HUDEP-2 (cell line): ENCODE data around the gene HNRNPUL2.
"Not testable (repeated sequence)": the region's sequence is repeated elsewhere in the genome, so short reads cannot be mapped to it uniquely, and the experiment has no call there.

Experiments used
- DNase-seq, 76 experiments: peaks; one replicate each; lab custom pipeline; 2025; ENCODE audit not compliant: unreplicated experiment in 76 of 76; lab: John Stamatoyannopoulos, UW

The HNRNPUL2 gene

GRCh38 chr11:62705880-62706849, 21.1 kb downstream of the HNRNPUL2 start:
- peak in 75 of 76 experiments; percentile 35 to 95 (median 88) for DNase-seq

GRCh38 chr11:62705413-62705812, 21.8 kb downstream of the HNRNPUL2 start:
- DNase-seq = peak in 11 of 76 experiments; percentile 8 to 57 (median 27)

DNA sequence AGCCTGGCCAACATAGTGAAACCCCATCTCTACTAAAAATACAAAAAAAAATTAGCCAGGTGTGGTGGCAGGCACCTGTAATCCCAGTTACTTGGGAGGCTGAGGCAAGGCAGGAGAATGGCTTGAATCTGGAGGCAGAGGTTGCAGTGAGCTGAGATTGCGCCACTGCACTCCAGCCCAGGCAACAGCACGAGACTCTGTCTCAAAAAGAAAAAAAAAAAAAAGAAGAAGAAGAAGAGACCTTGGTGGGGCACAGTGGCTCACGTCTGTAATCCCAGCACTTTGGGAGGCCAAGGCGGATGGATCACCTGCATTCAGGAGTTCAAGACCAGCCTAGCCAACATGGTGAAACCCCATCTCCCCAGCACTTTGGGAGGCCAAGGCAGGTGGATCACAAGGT, 23.3 kb downstream of the HNRNPUL2 start:
- DNase-seq = not testable (repeated sequence)

DNA sequence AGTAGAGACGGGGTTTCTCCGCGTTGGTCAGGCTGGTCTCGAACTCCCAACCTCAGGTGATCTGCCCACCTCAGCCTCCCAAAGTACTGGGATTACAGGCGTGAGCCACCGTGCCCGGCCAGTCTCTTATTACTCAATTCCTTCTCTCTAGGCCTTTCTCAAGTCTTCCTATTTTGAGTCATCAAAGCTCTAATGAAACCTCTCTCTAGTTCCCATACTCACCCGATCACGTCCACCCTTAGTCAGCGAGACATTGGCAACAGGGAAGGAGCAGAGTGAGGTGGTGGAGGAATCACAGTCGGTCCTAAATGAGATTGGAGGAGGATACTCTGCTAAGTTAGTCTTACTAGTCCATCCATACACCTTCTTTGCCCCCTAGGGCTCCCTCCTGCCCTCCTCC, 25.0 kb downstream of the HNRNPUL2 start:
- DNase-seq = no peak

DNA sequence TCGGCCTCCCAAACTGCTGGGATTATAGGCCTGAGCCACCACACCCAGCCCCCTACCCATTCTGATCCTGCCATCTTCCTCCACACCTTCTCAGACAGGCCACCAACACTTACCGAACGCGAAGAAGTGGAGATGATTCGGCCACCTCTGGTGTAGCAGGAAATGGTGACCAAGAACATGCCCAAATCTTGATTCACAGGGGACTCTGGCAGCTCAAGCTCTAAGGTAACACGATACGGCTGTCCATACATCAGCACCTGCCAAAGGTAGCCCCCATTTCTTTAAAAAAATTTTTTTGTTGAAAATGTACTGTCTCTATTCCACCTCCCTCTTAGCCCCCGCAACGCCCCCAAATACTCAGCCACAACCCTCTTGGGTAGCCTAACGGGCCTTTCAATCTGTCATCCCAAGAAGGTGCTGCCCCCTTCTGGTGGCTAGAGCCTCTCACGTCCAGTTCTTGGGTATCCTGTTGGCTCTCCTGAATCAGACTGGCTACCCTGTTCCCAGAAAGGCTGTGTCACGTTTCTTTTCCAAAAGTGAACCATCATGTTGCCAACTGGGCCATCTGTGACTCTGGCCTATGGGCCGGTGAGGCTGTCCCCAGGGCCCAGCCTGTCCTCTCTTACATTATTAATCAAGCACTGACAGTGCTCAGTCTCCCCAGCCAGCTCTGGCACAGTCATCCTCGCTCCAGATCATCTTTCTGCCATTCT, 32.6 kb downstream of the HNRNPUL2 start:
- peak in 69 of 76 experiments; percentile 9 to 77 (median 62) for DNase-seq

- DNase-seq = not testable (repeated sequence)
Observed at GRCh38 chr11:62693624-62694023, 33.6 kb downstream of the HNRNPUL2 start.

DNA sequence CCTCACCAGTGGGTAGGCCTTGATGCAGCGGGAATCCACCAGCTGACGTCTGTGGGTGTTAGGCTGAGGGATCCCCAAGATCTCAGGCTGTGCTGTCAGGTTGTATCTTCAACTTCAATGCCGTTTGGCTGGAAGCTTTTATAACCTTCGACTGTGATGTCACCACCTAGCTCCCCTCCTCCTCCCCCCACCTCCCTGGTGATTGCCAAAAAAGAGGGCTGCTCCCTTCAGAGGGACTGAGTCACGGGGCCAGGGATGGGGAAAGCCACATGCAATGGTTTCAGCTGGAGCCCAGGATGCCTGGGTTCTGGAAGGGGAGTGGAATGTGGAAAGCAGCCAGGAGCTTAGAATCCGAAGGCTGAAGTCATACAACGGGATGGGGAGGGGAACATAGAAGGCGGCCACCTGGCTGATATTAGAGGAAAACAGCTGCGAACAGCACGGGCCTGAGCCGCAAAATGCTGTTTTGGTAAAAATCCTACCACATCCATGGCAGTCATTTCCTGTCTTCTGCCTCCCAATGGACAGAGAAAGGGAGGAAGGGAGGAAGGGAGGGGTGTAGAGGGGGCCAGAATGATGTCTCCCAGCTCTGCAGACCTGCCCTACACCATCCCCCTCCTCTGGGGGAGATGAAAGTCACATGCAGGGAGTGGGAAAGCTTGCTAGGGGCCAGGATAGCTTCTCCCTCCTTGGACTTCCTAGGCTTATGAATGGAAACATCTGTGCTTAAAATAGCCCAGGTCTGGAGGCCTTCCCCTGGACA, 37.7 kb downstream of the HNRNPUL2 start, which contains the start of gene LRRN4CL:
LRRN4CL (minus strand) TSS at position 110 of the 763 bp plus-strand sequence. CDS start 1,022 bp downstream, outside the sequence.
- DNase-seq = no peak

DNA sequence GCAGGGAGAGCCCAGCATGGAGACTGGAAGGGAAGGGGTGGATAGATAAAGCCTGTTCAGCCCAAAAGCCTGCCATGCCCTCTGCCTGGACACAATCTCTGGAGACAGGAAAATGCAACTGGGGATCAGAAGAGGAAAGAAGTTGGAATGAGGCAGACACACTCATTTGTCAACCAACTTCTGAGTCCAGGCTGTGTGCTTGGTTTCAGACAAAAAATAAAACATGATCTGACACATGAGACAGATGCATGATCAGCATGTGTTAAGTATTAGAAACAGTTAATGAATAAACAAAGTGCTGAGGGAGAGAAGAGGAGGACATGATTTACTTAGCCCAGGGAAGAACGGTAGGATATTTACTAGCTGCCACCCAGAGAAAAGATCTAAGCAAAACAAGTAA, 38.8 kb downstream of the HNRNPUL2 start:
- DNase-seq = no peak

DNA sequence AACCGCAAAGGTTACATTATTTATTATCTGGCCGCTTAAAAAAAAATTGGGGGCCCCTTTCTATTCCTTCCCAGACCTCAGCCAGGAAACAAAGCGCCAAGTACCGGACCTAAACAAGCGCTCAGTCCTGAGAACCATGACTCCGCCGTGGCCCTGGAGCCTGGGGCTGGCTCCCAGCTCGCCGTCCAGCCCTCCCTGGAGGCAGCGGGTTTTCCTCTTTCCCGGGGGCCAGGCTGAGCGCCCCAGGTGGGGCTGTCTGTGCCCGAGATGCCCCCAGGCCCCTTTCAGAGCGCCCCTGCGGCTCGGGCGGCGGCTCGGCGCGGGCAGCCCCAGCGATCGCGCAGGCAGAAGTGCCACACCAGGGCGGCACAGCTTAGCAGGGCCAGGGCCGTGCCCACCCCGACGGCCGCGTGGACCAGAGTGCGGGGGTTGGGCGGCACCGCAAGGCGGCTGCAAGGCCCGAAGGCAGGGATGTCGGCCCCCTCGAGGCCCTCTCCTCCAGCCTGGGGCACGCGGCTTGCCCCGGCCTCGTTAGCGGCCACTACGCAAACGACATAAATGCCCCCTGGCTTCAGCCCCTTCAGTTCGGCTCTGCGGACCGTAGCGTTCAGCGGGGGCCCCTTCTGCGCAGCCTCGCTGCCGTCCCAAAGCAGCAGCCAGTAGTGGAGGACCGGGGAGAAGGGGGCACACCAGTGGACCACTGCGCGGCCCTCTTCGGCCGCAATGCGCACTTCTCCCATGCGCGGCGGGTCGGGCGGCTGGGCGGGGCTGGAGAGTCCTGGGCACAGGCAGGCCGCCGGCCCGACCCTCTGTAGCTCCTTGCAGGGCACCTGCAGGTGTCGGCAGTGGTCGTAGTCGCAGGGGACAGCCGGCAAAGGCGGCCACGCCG, 39.5 kb downstream of the HNRNPUL2 start:
- no peak for DNase-seq

- no peak for DNase-seq
Observed at GRCh38 chr11:62682518-62682917, 44.7 kb downstream of the HNRNPUL2 start.

DNA sequence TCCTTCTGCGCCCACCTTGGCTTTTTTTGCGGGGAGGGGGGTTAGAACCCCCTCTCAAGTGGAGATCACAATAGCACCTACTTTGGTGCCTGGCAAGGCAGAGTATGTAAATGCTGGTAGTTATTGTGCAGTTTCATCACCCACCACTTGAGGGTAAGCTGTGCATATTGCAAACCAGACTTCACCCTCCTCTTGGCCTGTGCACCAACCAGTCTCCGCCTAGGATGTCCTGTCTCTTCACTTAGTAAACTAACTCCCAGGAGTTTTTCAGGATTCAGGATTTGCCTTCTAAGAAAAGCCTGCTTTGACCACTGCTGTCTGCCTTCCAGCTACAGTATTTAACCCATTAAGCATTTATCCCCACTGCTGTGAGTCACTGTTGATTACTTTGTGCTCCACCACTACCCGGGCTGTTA, 46.4 kb downstream of the HNRNPUL2 start:
- peak in 61 of 76 experiments; percentile 9 to 78 (median 41) for DNase-seq

- DNase-seq = peak in 72 of 76 experiments; percentile 23 to 90 (median 76)
Observed at GRCh38 chr11:62678770-62679696, 48.2 kb downstream of the HNRNPUL2 start, which contains the start of gene UBXN1. Gene UBXN1, minus strand, starts transcription at chr11:62679073. Its CDS starts 150 bp downstream, at chr11:62678923.

DNA sequence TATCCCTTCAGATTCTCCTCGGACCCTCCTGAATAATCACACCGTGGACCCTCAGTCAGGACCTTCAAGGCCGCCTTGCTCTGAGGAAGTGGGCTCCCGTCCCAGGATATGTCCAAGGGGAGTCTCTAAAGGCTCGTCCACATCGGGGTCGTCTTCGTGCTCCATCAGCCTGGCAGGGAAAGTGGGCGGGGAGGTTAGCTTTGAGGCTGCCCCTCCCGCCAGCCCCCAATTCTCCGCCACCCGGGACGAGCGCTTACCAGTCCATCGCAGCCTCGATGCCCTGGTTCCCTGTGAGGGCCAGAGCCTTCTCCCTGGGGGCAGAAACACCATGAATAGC, 48.9 kb downstream of the HNRNPUL2 start:
- DNase-seq = no peak

GRCh38 chr11:62677714-62678113, 49.5 kb downstream of the HNRNPUL2 start:
- no peak for DNase-seq

GRCh38 chr11:62677156-62677555, 50.1 kb downstream of the HNRNPUL2 start:
- no peak for DNase-seq

DNA sequence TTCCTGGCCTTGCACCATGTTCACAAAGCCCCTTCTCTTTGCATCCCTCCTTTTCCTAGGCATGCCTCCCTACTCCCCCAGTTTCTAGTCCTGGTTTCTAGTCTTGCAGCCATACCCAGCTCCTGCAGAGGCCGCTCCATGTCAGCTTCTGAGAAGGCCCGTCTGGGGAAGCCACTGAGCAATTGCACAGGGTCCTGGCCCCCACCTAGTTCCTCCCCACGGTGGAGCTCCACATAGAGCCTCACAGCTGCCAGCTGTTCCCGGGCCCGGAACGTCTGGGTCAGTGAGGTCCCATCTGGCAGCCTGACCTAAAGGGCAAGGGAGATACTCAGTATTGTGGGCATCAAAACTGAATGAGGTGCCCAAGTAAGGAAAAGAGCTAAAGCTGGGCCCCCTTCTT, 50.6 kb downstream of the HNRNPUL2 start:
- DNase-seq = no peak

DNA sequence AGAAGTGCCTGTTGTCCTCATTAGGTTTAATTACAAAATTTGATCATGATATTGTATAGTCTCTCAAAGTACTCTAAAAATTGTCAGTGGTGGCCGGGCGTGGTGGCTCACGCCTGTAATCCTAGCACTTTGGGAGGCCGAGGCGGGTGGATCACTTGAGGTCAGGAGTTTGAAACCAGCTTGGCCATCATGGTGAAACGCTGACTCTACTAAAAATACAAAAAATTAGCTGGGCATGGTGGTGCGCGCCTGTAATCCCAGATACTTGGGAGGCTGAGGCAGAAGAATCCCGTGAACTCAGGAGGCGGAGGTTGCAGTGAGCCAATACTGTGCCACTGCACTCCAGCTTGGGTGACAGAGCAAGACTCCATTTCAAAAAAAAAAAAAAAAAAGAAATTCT, 51.8 kb downstream of the HNRNPUL2 start:
- not testable (repeated sequence) for DNase-seq

DNA sequence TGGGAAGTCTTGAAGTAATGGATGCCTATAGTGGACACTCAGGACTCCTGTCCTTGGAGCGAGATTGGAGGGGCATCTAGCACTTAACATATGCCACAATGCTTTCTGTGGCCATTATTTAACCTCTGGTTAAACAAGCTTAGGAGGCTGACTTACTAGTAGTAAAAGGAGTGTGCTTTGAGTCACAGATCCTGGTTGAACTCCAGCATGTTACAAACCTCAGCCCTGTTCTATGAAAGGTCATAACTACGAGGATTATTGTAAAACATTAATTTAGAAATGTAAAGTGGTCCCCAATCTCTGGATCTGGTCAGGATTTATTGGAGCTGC, 54.1 kb downstream of the HNRNPUL2 start:
- no peak for DNase-seq
